IgD-negative memory B cell (primary cell): ENCODE results near the gene GNAQ. TPM values are rescaled to one million over a fixed set of nuclear protein-coding genes. Genes with fewer than 3 reads are reported as not detected.
A peak's percentile ranks its signal among the peaks of the same experiment; 100 is the strongest.
"Not testable (repeated sequence)": the region's sequence is repeated elsewhere in the genome, so short reads cannot be mapped to it uniquely, and the experiment has no call there.

Experiments
- H3K27ac Mint-ChIP-seq, 3 donors: one replicate each; pipeline ENCODE4 v1.8.0; 2020 to 2022; ENCODE audit warnings: mild to moderate bottlenecking in 3 of 3, mixed read lengths in 3 of 3, moderate library complexity in 1 of 3
- H3K27me3 Mint-ChIP-seq: one replicate; pipeline ENCODE4 v1.8.0; 2021; ENCODE audit warnings: mixed read lengths
- H3K36me3 Mint-ChIP-seq: one replicate; pipeline ENCODE4 v1.8.0; 2020; ENCODE audit warnings: mild to moderate bottlenecking, mixed read lengths
- H3K4me1 Mint-ChIP-seq, 3 donors: one replicate each; pipeline ENCODE4 v1.8.0; 2020 to 2022; ENCODE audit warnings: mixed read lengths in 3 of 3, mild to moderate bottlenecking in 1 of 3
- H3K4me3 Mint-ChIP-seq, 4 donors: one replicate each; pipeline ENCODE4 v1.8.0; 2020 to 2022; ENCODE audit warnings: mild to moderate bottlenecking in 4 of 4, mixed read lengths in 4 of 4, moderate library complexity in 3 of 4
- H3K9me3 Mint-ChIP-seq, 3 donors: one replicate each; pipeline ENCODE4 v1.8.0; 2020 to 2021; ENCODE audit warnings: mixed read lengths in 3 of 3, mild to moderate bottlenecking in 1 of 3
- polyA plus RNA-seq: library from polyadenylated mRNA; unstranded; fragments of 300-500 nt; fragmentation: Illumina TruSeq; gene quantifications from one replicate; pipeline ENCODE4 v1.2.3, GENCODE V29; 2021

The GNAQ gene
- polyA plus RNA-seq, 1 donor from 2014 or later = 0.39 TPM

GRCh38 chr9:77893706-77894105 is 137.9 kb downstream of the GNAQ start:
- peaks cover 6% of the 10 kb centered on the region for H3K27me3 Mint-ChIP-seq
- no peak overlapping the region for H3K27ac Mint-ChIP-seq
- H3K9me3 Mint-ChIP-seq = peaks cover 0 to 5% (median 2%) of the 10 kb centered on the region in 3 donors
- H3K4me1 Mint-ChIP-seq = peaks cover 0 to 4% (median 0%) of the 10 kb centered on the region in 3 donors
- no peaks in the 10 kb centered on the region for H3K36me3 Mint-ChIP-seq
- no peak overlapping the region for H3K4me3 Mint-ChIP-seq

- Mint-ChIP-seq H3K4me3 (no peak overlapping the region), H3K4me1 (peaks cover 0 to 4% (median 0%) of the 10 kb centered on the region in 3 donors), H3K36me3 (no peaks in the 10 kb centered on the region), H3K27ac (no peak overlapping the region), H3K27me3 (peaks cover 6% of the 10 kb centered on the region), H3K9me3 (peaks cover 0 to 4% (median 2%) of the 10 kb centered on the region in 3 donors)
These were observed 138.6 kb downstream of the GNAQ start for GRCh38 chr9:77892955-77893514.

DNA sequence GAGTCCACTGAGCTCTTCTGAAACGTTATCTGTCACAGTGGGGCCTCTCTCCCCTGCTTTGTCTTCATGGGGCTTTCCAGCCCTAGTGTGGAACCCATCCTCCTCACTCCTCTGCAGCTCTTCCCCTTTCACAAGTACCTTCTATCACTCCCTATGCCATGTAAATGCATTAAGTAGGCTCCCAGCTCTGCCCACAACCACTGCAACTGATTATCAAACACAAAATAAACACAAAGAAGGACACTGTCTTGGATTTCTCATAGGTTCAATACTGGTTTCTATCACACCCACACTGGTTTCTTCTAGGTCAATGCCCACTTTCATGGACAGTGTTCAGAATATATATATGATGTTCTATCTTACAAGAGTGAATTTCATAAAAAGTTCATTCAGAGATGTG is 139.4 kb downstream of the GNAQ start:
- Mint-ChIP-seq H3K27ac (no peak overlapping the region), H3K36me3 (no peaks in the 10 kb centered on the region), H3K9me3 (peaks cover 0 to 4% (median 2%) of the 10 kb centered on the region in 3 donors), H3K4me1 (peaks cover 0 to 4% (median 0%) of the 10 kb centered on the region in 3 donors), H3K27me3 (peaks cover 6% of the 10 kb centered on the region), H3K4me3 (no peak overlapping the region)

DNA sequence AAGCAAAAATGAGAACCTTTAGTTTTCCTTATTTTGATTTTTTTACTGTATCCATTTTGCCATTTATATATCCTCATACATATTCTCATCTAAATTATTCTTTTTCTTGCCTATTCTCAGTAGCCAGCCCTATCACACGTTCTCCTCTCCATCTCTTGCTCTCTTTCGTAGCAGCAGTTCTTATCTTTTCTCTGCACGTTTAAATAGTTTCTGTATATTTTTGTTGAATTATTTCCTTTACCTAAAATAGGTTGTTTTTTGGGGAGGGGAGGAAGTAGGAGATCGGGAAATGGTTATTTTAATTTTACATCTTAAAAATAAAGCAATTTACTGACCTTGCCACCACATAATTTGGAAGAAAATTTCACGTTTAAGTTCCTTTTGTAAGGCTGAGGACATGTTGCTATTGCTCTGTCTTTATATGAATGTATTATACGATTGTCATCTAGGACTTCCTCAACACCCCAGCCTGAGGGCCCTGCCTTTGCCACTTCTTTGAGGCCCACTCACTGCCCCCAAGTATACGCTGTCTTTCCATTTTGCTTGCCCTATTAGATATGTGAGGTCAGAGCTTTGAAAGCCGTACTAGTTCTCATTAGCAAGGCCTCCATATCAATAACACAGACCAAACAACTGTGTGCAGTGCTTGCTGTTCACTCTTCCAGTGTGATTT is 140.3 kb downstream of the GNAQ start:
- H3K36me3 Mint-ChIP-seq = no peaks in the 10 kb centered on the region
- no peak overlapping the region for H3K27ac Mint-ChIP-seq
- no peak overlapping the region for H3K4me3 Mint-ChIP-seq
- H3K27me3 Mint-ChIP-seq = peaks cover 6% of the 10 kb centered on the region
- H3K9me3 Mint-ChIP-seq = peaks cover 0 to 2% (median 1%) of the 10 kb centered on the region in 3 donors
- peaks cover 0 to 4% (median 0%) of the 10 kb centered on the region in 3 donors for H3K4me1 Mint-ChIP-seq

- peaks cover 0 to 2% (median 1%) of the 10 kb centered on the region in 3 donors for H3K9me3 Mint-ChIP-seq
- H3K27ac Mint-ChIP-seq = no peak overlapping the region
- H3K4me3 Mint-ChIP-seq = no peak overlapping the region
- H3K36me3 Mint-ChIP-seq = no peaks in the 10 kb centered on the region
- H3K4me1 Mint-ChIP-seq = peaks cover 0 to 4% (median 0%) of the 10 kb centered on the region in 3 donors
- H3K27me3 Mint-ChIP-seq = no peaks in the 10 kb centered on the region
These were observed 143.9 kb downstream of the GNAQ start for GRCh38 chr9:77887662-77888061.

- Mint-ChIP-seq H3K27me3 (no peaks in the 10 kb centered on the region), H3K27ac (no peak overlapping the region), H3K36me3 (no peaks in the 10 kb centered on the region)
These were observed 146.4 kb downstream of the GNAQ start for GRCh38 chr9:77885104-77885672.

GRCh38 chr9:77883846-77884771 is 147.5 kb downstream of the GNAQ start:
- H3K27me3 Mint-ChIP-seq = no peaks in the 10 kb centered on the region
- no peaks in the 10 kb centered on the region for H3K4me1 Mint-ChIP-seq
- H3K36me3 Mint-ChIP-seq = no peaks in the 10 kb centered on the region

More at GRCh38 chr9:77885104-77885672, 146.4 kb downstream of the GNAQ start:
- H3K4me1 Mint-ChIP-seq = no peaks in the 10 kb centered on the region
- no peak overlapping the region for H3K4me3 Mint-ChIP-seq
- H3K9me3 Mint-ChIP-seq = no peaks in the 10 kb centered on the region

GRCh38 chr9:77883133-77883532 is 148.5 kb downstream of the GNAQ start:
- no peaks in the 10 kb centered on the region for H3K9me3 Mint-ChIP-seq

More at GRCh38 chr9:77883846-77884771, 147.5 kb downstream of the GNAQ start:
- no peak overlapping the region for H3K27ac Mint-ChIP-seq
- H3K9me3 Mint-ChIP-seq = no peaks in the 10 kb centered on the region
- no peak overlapping the region for H3K4me3 Mint-ChIP-seq

GRCh38 chr9:77882294-77882693 is 149.3 kb downstream of the GNAQ start:
- H3K4me3 Mint-ChIP-seq = no peak overlapping the region
- H3K27ac Mint-ChIP-seq = no peak overlapping the region
- no peaks in the 10 kb centered on the region for H3K9me3 Mint-ChIP-seq
- no peaks in the 10 kb centered on the region for H3K36me3 Mint-ChIP-seq
- no peaks in the 10 kb centered on the region for H3K4me1 Mint-ChIP-seq
- H3K27me3 Mint-ChIP-seq = no peaks in the 10 kb centered on the region

More at GRCh38 chr9:77883133-77883532, 148.5 kb downstream of the GNAQ start:
- no peaks in the 10 kb centered on the region for H3K27me3 Mint-ChIP-seq
- H3K36me3 Mint-ChIP-seq = no peaks in the 10 kb centered on the region
- no peaks in the 10 kb centered on the region for H3K4me1 Mint-ChIP-seq
- H3K4me3 Mint-ChIP-seq = peak overlapping the region in 1 of 4 donors; percentile 2
- H3K27ac Mint-ChIP-seq = no peak overlapping the region

GRCh38 chr9:77881634-77882033 is 150.0 kb downstream of the GNAQ start:
- not testable (repeated sequence) for H3K4me3 Mint-ChIP-seq, H3K27ac Mint-ChIP-seq, H3K9me3 Mint-ChIP-seq, H3K27me3 Mint-ChIP-seq, H3K36me3 Mint-ChIP-seq, H3K4me1 Mint-ChIP-seq

DNA sequence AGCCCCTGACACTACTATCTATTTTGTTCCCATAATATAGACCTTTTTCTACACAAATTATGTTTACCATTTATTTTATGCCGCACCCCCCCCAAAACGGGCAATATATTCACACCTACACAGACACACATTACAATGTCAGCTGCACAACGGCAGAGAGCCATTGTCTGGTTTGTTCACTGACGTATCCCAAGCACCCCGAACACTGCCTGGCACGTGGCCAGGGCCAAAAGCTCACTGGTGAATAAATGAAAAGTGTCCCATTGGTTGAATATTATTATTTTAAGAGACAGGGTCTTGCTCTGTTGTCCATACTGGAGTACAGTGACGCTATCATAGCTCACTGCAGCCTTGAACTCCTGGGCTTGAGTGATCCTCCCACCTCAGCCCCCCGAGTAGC is 150.5 kb downstream of the GNAQ start:
- no peaks in the 10 kb centered on the region for H3K36me3 Mint-ChIP-seq
- H3K4me3 Mint-ChIP-seq = no peak overlapping the region
- no peaks in the 10 kb centered on the region for H3K4me1 Mint-ChIP-seq
- H3K9me3 Mint-ChIP-seq = no peaks in the 10 kb centered on the region
- H3K27ac Mint-ChIP-seq = no peak overlapping the region
- H3K27me3 Mint-ChIP-seq = no peaks in the 10 kb centered on the region

DNA sequence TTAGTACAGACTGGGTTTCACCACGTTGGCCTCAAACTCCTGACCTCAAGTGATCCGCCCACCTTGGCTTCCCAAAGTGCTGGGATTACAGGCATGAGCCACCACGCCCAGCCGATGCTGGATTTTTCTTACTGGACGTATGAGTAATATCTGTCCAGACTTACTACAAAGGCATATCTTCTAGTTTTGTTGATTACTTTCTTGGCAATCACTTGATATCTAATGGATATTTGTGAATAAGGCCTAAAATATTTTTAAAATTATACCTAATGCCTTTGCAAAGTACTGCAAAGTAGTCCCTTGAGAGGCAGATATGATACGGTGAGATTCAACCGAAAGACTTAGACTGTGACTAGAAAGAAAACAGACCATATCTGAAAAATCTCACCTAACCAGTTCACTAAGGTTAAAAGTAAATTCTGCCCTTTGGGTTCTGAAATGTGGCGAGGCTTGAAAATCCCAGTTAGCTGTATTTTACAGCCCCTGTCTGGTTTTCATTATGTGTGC is 152.1 kb downstream of the GNAQ start:
- Mint-ChIP-seq H3K4me3 (no peak overlapping the region), H3K36me3 (peaks cover under 1% of the 10 kb centered on the region), H3K9me3 (no peaks in the 10 kb centered on the region), H3K27me3 (no peaks in the 10 kb centered on the region), H3K27ac (no peak overlapping the region), H3K4me1 (no peaks in the 10 kb centered on the region)

- H3K4me3 Mint-ChIP-seq, H3K27me3 Mint-ChIP-seq, H3K36me3 Mint-ChIP-seq, H3K4me1 Mint-ChIP-seq, H3K9me3 Mint-ChIP-seq, H3K27ac Mint-ChIP-seq: not testable (repeated sequence)
These were observed 152.8 kb downstream of the GNAQ start for GRCh38 chr9:77878793-77879192.

DNA sequence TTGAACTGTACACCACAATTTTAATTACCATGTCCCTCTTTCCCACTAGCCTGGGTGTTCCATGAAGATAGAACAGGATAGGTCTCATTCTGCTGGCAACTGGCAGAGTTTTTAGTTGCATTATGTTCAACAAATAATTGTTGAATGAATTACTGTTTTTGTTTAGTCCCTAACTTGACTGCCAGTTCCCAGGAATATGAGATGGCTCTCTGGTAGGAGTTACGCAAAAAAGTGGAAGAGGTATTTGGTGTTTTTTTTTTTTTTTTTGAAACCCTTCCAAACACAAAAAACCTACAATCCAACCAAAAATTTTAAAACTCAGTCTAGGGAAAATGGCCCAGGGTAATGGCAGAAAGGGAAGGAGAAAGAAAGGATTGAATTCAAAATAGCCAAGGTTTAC is 153.6 kb downstream of the GNAQ start:
- H3K4me3 Mint-ChIP-seq = no peak overlapping the region
- no peak overlapping the region for H3K27ac Mint-ChIP-seq

GRCh38 chr9:77876590-77876989 is 155.0 kb downstream of the GNAQ start:
- peaks cover 4% of the 10 kb centered on the region for H3K27me3 Mint-ChIP-seq
- H3K36me3 Mint-ChIP-seq = peaks cover 4% of the 10 kb centered on the region
- no peak overlapping the region for H3K4me3 Mint-ChIP-seq
- peaks cover 0 to 1% (median 0%) of the 10 kb centered on the region in 3 donors for H3K9me3 Mint-ChIP-seq
- no peak overlapping the region for H3K27ac Mint-ChIP-seq
- no peaks in the 10 kb centered on the region for H3K4me1 Mint-ChIP-seq

More for the DNA sequence above, 153.6 kb downstream of the GNAQ start:
- Mint-ChIP-seq H3K36me3 (peaks cover 4% of the 10 kb centered on the region), H3K27me3 (peaks cover 3% of the 10 kb centered on the region), H3K4me1 (no peaks in the 10 kb centered on the region), H3K9me3 (peaks cover 0 to 1% (median 0%) of the 10 kb centered on the region in 3 donors)
